ENCODE measurements around the gene CEP41.
A peak's percentile ranks its signal among the peaks of the same experiment; 100 is the strongest.

The CEP41 gene

GRCh38 chr7:130440527-130441365 lies at the start of gene CEP41:
TSS of gene CEP41 (minus strand) at chr7:130441016. CDS start at chr7:130440966, 50 bp downstream.
- DNase-seq = peak; percentile 97

GRCh38 chr7:130490311-130490791 lies 49.5 kb upstream of the CEP41 start:
- no peak for DNase-seq

- DNase-seq = no peak
Observed at GRCh38 chr7:130489140-130489983, 48.5 kb upstream of the CEP41 start.

- DNase-seq = no peak
Observed at GRCh38 chr7:130488392-130489139, 47.8 kb upstream of the CEP41 start.

- no peak for DNase-seq
Observed at GRCh38 chr7:130486954-130487436, 46.2 kb upstream of the CEP41 start.

GRCh38 chr7:130486114-130486953 lies 45.5 kb upstream of the CEP41 start:
- DNase-seq = no peak

GRCh38 chr7:130485734-130486113 lies 44.9 kb upstream of the CEP41 start:
- no peak for DNase-seq

- DNase-seq = no peak
Observed at GRCh38 chr7:130483031-130483430, 42.2 kb upstream of the CEP41 start.

GRCh38 chr7:130481898-130482297 lies 41.1 kb upstream of the CEP41 start:
- DNase-seq = no peak

GRCh38 chr7:130479716-130480400 lies 39.0 kb upstream of the CEP41 start:
- no peak for DNase-seq

- no peak for DNase-seq
Observed at GRCh38 chr7:130478991-130479390, 38.2 kb upstream of the CEP41 start.

- no peak for DNase-seq
Observed at GRCh38 chr7:130476297-130477150, 35.7 kb upstream of the CEP41 start.

GRCh38 chr7:130475776-130476175 lies 35.0 kb upstream of the CEP41 start:
- no peak for DNase-seq

- DNase-seq = no peak
Observed at GRCh38 chr7:130473876-130474275, 33.1 kb upstream of the CEP41 start.

GRCh38 chr7:130473289-130473688 lies 32.5 kb upstream of the CEP41 start:
- DNase-seq = no peak

GRCh38 chr7:130471974-130472373 lies 31.2 kb upstream of the CEP41 start:
- DNase-seq = no peak

- no peak for DNase-seq
Observed at GRCh38 chr7:130468612-130469011, 27.8 kb upstream of the CEP41 start.

- DNase-seq = no peak
Observed at GRCh38 chr7:130463553-130464434, 23.0 kb upstream of the CEP41 start.

- DNase-seq = no peak
Observed at GRCh38 chr7:130461272-130461671, 20.5 kb upstream of the CEP41 start.

Measured in NCI-H1694 treated with DMSO at 0.1 percent for 48 hours (cell line).